Measurements from ENCODE around the gene NDUFA12.

GRCh38 chr12:95016120-95016519 lies 12.6 kb upstream of the NDUFA12 start:
- TF ChIP-seq TAF1 (IDR thresholded peaks at IDR 0.05; ENCODE audit: borderline replicate concordance, low read depth, low read length) (no peak), POLR2A (IDR thresholded peaks at IDR 0.05; ENCODE audit: low read depth, low read length) (no peak), POLR2AphosphoS5 (IDR thresholded peaks at IDR 0.05; ENCODE audit: low read depth, low read length) (no peak)
